OCI-LY1 (cell line): ENCODE measurements around the gene THAP9.

ENCODE experiments used
- EZH2 ChIP-seq: fragments of 200-600 bp; sonication (generic), shearing (Covaris generic); IDR thresholded peaks from 2 replicates; pipeline ENCODE4 v1.8.0; 2017; ENCODE audit warnings: borderline replicate concordance, mixed run types, mild to moderate bottlenecking, antibody characterized with exemption, low read length, moderate library complexity, mixed read lengths
- TF ChIP-seq, protein P1 (sequence below): fragments of 200-600 bp; sonication (generic), shearing (Covaris generic); IDR thresholded peaks from 2 replicates; pipeline ENCODE4 v1.5.1; 2017; ENCODE audit warnings: mild to moderate bottlenecking, antibody characterized with exemption, low read length, moderate library complexity, mixed read lengths

DNA sequence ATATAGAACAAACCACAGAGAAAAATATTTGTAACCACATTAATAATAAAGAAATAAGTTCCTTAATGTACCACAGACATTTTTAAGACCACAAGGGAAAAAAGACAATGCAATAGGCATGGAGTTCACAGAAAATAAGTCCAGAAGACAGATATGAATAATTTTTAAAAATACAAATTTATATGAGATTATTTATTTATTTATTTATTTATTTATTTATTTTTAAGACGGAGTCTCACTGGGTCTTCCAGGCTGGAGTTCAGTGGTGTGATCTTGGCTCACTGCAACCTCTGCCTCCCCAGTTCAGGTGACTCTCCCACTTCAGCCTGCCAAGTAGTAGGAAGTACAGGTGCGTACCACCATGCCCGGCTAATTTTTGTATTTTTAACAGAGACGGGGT, 53.7 kb downstream of the THAP9 start:
- TF ChIP-seq, protein P1, sequence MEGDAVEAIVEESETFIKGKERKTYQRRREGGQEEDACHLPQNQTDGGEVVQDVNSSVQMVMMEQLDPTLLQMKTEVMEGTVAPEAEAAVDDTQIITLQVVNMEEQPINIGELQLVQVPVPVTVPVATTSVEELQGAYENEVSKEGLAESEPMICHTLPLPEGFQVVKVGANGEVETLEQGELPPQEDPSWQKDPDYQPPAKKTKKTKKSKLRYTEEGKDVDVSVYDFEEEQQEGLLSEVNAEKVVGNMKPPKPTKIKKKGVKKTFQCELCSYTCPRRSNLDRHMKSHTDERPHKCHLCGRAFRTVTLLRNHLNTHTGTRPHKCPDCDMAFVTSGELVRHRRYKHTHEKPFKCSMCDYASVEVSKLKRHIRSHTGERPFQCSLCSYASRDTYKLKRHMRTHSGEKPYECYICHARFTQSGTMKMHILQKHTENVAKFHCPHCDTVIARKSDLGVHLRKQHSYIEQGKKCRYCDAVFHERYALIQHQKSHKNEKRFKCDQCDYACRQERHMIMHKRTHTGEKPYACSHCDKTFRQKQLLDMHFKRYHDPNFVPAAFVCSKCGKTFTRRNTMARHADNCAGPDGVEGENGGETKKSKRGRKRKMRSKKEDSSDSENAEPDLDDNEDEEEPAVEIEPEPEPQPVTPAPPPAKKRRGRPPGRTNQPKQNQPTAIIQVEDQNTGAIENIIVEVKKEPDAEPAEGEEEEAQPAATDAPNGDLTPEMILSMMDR, result no peak
- no peak for TF ChIP-seq EZH2
